22Rv1 (cell line): ENCODE measurements around the gene HCFC1.

Experiments used
- H3K27ac ChIP-seq: fragments of 450-650 bp; 2 replicates; pipeline ENCODE4 v1.5.1; 2017
- ZFX ChIP-seq: fragments of 450-650 bp; IDR thresholded peaks from 2 replicates; pipeline ENCODE4 v1.6.1; 2017; ENCODE audit warnings: antibody characterized with exemption, borderline replicate concordance
- TF ChIP-seq, protein P1 (sequence below): fragments of 450-650 bp; IDR thresholded peaks from 2 replicates; pipeline ENCODE4 v1.5.1; 2017; ENCODE audit warnings: mild to moderate bottlenecking

The HCFC1 gene

GRCh38 chrX:154017766-154018517 lies 46.3 kb upstream of the HCFC1 start:
- peak overlapping the region; percentile 80 for H3K27ac ChIP-seq
- TF ChIP-seq, protein P1, sequence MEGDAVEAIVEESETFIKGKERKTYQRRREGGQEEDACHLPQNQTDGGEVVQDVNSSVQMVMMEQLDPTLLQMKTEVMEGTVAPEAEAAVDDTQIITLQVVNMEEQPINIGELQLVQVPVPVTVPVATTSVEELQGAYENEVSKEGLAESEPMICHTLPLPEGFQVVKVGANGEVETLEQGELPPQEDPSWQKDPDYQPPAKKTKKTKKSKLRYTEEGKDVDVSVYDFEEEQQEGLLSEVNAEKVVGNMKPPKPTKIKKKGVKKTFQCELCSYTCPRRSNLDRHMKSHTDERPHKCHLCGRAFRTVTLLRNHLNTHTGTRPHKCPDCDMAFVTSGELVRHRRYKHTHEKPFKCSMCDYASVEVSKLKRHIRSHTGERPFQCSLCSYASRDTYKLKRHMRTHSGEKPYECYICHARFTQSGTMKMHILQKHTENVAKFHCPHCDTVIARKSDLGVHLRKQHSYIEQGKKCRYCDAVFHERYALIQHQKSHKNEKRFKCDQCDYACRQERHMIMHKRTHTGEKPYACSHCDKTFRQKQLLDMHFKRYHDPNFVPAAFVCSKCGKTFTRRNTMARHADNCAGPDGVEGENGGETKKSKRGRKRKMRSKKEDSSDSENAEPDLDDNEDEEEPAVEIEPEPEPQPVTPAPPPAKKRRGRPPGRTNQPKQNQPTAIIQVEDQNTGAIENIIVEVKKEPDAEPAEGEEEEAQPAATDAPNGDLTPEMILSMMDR, result no peak
- TF ChIP-seq ZFX, result no peak

DNA sequence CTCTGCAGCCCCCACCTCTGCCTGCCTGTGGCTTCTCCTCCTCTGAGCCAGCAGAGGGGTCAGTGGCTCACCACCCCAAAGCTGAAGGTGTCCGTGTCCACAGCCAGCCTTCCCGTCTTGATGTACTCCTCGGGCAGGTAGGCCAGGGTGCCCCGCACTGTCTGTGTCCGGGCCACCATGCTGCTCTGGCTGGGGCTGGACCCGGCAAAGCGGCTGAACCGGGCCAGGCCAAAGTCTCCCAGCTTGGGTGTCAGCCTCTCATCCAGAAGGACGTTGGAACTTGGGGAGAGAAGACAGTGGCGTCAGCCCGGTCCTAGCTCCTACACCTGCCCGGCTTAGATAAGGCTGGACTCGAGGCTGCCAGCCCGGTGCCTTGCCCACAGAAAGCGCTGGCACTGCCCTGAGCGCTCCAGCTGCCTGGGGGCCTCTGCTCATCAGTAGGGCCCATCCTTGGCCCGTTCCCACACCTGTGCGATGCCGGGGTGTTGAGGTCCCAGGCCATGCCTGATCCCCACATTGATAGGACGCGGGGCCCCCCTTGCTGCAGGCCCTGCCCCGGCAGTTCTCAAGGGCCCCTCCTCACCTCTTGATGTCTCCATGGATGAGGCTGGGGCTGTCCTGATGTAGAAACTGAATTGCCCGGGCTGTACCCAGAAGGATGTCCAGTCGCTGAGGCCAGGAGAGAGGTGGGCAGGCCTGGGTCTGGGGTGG lies 44.9 kb upstream of the HCFC1 start:
- no peak overlapping the region for H3K27ac ChIP-seq
- TF ChIP-seq, protein P1, result no peak
- TF ChIP-seq ZFX, result no peak

DNA sequence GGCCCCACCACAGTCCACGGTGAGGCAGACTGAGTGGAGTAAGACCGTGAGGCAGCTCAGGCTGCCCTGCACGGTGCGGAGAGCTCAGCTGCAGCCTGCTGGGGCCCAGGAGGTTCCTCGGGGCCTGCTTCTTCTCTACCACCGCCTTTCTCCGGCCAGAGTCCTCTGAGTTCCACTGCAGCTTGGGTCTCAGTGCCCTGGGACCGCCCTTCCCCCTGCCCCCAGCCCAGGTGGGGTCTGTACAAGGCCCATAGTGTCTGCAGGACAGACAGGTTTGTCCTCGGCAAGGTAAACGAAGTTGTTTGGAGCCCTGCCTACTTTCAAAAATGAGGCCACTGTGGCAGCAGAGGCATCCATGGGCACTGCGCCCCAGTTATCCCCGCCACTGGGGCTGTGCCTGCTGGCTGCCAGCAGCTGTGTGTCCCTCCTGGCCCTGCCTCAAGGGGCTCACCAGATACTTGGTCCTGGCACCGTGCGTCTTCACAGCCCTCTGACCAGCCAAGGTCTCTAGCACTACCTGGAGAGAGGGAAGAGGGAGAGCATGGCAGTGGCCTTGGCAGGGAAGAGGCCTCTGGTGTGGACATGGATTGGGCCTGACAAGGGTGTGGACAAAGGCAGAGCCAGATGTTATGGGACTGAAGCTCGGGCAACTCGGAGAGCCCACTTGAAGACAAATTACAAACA lies 44.1 kb upstream of the HCFC1 start:
- no peak for TF ChIP-seq ZFX
- TF ChIP-seq, protein P1, result no peak
- no peak overlapping the region for H3K27ac ChIP-seq

DNA sequence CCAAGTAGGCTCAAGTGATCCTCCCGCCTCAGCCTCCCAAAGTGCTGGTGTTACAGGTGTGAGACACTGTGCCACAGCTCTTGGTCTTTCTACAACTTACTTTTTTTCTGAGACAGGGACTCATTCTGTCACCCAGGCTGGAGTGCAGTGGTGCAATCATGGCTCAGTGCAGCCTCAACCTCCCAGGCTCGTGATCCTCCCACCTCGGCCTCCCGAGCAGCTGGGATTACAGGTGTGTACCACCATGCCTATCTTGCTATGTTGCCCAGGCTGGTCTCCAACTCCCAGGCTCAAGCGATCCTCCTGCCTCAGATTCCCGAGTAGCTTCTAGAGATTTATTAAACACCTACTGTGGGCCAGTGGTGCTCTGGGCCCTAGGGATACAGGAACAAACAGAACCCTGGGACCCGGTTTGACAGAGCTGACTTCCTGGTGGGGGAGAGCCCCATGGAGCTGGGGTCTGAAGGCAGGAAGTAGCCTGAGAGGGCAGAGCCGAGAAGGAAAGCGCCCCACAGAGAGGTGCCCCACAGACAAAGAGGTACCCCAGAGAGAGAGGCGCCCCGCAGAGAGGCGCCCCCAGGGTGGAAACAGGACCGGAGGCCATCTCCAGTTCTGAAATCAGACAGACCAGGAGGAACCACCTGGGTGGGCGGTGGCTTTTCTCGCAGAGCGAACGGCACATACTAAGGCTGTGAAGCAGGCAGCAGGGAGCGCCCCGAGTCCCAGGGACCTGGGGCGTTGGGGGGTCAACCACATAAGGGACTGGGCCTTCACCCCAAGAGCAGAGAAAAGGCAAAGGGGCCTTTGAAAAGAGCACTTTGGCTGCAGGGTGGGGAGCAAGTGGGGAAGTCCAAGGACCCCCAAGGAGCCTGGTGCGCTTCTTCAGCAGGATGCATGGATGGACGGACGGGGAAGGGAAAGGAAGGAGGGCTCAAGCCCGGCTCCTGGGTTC lies 43.1 kb upstream of the HCFC1 start:
- no peak for TF ChIP-seq ZFX
- TF ChIP-seq, protein P1, result no peak
- H3K27ac ChIP-seq, result no peak overlapping the region

GRCh38 chrX:154013614-154014360 lies 42.2 kb upstream of the HCFC1 start:
- no peak overlapping the region for H3K27ac ChIP-seq
- TF ChIP-seq ZFX, result no peak
- TF ChIP-seq, protein P1, result peak; percentile 85

DNA sequence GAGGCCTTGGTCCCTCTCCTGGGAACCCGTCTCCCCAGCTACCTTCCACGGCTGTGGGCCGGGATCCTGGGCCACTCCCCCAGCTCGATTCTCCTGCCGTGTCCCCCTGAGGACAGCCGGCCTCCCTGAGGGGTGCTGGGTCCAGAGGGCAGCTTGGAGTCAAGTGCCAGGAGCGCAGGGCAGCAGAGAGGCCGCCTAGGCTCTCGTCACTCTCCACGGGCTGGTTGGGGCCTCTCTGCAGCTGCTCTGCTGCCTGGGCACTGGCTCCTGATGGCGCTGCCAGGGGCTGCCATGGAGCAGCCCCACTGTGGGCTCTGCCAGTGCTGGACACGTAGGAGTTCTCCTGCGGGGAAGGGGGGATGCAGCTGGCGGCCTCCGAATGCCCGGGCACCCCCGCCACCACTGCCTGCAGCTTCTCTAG lies 41.4 kb upstream of the HCFC1 start:
- TF ChIP-seq ZFX, result no peak
- TF ChIP-seq, protein P1, result no peak
- H3K27ac ChIP-seq, result no peak overlapping the region
